ENCODE results near the gene STYX. TPM values are rescaled to one million over a fixed set of nuclear protein-coding genes. Genes with fewer than 3 reads are reported as not detected.

STYX gene
- total RNA-seq, 3 donors from 2014 or later: 8.1 to 14.4 (median 9.5) TPM

DNA sequence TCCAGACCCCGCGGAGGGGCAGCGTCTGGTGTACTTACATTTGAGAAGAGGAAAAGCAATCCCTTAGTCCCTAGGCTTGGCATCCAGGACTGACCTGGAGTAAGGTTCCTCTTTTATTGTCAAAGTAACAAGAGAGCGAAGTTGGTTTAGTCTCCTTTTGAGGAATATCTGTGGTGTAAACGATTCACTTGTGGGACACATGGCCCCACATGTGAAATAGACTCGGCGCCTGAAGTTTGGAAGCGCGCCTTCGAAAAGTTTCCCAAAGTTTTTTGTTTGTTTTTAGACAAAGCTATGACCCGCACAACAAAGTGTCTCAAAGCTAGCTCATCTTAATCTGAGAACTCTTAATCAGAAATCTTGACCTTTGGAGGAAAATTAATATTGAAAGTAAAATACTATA lies 744 bp downstream of the STYX start:
- Histone ChIP-seq H3K9me3 (no peaks in the 10 kb centered on the region), H3K36me3 (ENCODE audit: low read depth) (no peaks in the 10 kb centered on the region), H3K4me3 (peak overlapping the region; percentile 95), H3K4me1 (ENCODE audit: low read depth) (no peaks in the 10 kb centered on the region)
- no peak for ATAC-seq
- peak in 1 of 3 donors; percentile 35 for DNase-seq
- intact Hi-C loops (cut with DNase I, micrococcal nuclease): no loop called here
- TF ChIP-seq, protein P1, sequence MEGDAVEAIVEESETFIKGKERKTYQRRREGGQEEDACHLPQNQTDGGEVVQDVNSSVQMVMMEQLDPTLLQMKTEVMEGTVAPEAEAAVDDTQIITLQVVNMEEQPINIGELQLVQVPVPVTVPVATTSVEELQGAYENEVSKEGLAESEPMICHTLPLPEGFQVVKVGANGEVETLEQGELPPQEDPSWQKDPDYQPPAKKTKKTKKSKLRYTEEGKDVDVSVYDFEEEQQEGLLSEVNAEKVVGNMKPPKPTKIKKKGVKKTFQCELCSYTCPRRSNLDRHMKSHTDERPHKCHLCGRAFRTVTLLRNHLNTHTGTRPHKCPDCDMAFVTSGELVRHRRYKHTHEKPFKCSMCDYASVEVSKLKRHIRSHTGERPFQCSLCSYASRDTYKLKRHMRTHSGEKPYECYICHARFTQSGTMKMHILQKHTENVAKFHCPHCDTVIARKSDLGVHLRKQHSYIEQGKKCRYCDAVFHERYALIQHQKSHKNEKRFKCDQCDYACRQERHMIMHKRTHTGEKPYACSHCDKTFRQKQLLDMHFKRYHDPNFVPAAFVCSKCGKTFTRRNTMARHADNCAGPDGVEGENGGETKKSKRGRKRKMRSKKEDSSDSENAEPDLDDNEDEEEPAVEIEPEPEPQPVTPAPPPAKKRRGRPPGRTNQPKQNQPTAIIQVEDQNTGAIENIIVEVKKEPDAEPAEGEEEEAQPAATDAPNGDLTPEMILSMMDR (IDR thresholded peaks at IDR 0.05): no peak

DNA sequence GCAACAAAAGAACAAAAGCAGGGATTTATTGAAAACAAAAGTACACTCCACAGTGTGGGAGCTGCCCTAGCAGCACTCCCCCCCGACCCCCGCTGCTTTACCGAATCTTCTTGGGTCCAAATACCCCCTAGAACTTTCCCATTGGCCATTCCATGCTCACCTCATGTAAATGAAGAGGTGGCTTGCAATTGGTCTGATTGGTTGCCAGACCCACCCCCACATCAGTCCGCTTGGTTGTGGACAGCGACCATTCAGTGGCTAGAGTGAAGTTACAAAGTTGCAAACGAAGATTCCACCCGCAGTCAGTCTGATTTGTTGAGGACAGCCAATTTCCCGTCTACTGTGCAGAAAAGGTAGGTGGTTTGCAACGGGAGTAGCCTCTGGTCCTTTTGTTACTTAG lies 3.9 kb downstream of the STYX start:
- H3K4me3 ChIP-seq: no peak overlapping the region
- intact Hi-C loops (cut with DNase I, micrococcal nuclease): no loop called here
- DNase-seq (no peak), ATAC-seq (no peak)
- no peaks in the 10 kb centered on the region for H3K36me3 ChIP-seq (ENCODE audit: low read depth)
- H3K9me3 ChIP-seq: no peaks in the 10 kb centered on the region
- H3K4me1 ChIP-seq (ENCODE audit: low read depth): peaks cover 3% of the 10 kb centered on the region
- TF ChIP-seq, protein P1 (IDR thresholded peaks at IDR 0.05): no peak

DNA sequence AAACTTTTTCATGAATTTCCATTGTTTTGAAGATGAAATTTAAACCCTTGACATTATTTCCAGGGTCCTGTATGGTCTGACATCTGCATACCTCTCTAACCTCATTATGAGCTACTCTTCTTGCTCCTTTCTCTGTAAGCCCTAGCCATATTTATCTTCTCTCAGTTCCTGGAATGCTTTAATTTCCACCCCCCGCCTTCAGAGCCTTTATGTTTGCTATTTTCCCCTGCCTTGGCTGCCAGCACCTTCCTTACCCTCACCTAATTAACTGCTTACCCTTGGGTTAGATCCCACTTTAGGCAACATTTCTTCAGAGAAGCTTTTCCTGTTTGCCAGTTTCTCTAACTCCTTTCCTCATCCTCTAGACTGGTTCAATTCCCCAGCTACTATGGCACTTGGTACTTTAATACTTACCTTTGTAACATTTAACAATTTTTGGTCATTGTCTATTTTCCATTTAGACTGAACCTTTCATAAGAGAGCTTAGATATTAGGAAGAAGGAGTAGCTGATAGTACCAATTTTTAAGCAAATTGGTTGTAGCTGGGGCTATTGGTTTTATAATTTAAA lies 6.0 kb downstream of the STYX start:
- Histone ChIP-seq H3K36me3 (ENCODE audit: low read depth) (no peaks in the 10 kb centered on the region), H3K9me3 (no peaks in the 10 kb centered on the region), H3K4me1 (ENCODE audit: low read depth) (peaks cover 3% of the 10 kb centered on the region), H3K4me3 (no peak overlapping the region)
- ATAC-seq (no peak), DNase-seq (no peak)
- intact Hi-C loops (cut with DNase I, micrococcal nuclease): no loop called here
- TF ChIP-seq, protein P1 (IDR thresholded peaks at IDR 0.05): no peak

DNA sequence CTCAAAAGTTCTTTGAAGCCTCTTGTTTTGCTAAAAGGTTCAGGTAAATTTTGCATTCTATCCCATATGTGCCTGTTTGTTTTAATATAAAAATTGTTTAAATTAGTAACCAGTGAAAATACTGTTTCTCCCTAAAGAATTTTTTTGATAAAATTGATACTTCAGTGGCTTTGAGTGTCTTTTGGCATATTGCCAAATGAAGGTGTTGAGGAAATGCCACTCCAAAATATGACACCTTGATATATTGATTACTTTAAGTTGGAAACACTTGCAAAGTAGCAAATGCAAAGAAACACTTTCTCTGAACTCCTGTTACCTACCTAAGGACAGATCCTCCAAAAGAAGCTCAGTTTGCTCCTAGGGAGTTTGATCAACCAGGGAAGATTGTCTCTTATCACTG lies 8.4 kb downstream of the STYX start:
- TF ChIP-seq, protein P1 (IDR thresholded peaks at IDR 0.05): no peak
- no peak for ATAC-seq
- intact Hi-C loops (cut with DNase I, micrococcal nuclease): no loop called here
- no peaks in the 10 kb centered on the region for H3K36me3 ChIP-seq (ENCODE audit: low read depth)
- H3K4me3 ChIP-seq: no peak overlapping the region
- H3K4me1 ChIP-seq (ENCODE audit: low read depth): peaks cover 3% of the 10 kb centered on the region
- H3K9me3 ChIP-seq: no peaks in the 10 kb centered on the region
- no peak for DNase-seq

DNA sequence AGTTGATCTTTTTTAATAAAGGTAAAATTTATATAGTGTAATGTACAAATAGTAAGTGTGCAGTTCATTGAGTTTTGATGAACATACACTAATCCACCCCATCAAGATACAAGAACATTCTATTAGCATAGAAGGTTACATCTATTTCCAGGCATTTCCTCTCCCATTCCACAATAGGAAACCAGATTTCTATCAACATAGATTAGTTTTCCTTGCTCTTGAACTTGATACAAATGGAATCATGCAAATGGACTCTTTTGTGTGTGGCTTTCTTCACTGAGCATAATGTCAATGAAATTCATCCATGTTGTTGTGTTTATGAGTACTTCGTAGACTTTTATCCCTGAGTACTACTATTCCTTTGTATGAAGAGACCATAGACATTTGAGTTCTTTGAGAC lies 10.8 kb downstream of the STYX start:
- TF ChIP-seq, protein P1 (IDR thresholded peaks at IDR 0.05): no peak
- Histone ChIP-seq H3K4me3 (no peak overlapping the region), H3K4me1 (ENCODE audit: low read depth) (peaks cover 3% of the 10 kb centered on the region), H3K9me3 (no peaks in the 10 kb centered on the region), H3K36me3 (ENCODE audit: low read depth) (no peaks in the 10 kb centered on the region)
- intact Hi-C loops (cut with DNase I, micrococcal nuclease): no loop called here
- ATAC-seq (no peak), DNase-seq (no peak)

DNA sequence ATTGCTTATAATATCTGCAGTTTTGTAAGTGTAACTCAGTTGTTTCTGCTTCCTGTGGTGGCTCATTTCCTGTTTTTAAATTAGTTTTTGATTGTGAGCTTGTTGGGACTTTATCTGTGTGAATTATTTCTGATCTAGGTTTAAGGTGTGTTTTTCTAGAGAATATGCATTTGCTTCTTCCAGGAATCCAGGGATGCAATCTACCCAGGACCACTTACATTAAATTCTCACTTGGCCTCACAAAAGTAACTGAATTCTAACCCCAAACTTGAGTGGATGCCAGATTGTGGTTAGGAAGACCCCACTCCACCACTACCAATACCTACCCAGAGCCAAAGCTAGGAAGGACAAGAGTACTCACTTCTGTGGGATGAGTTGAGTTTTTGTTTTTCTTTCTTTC lies 11.9 kb downstream of the STYX start:
- Histone ChIP-seq H3K4me3 (no peak overlapping the region), H3K9me3 (no peaks in the 10 kb centered on the region), H3K4me1 (ENCODE audit: low read depth) (peaks cover 3% of the 10 kb centered on the region), H3K36me3 (ENCODE audit: low read depth) (no peaks in the 10 kb centered on the region)
- no peak for DNase-seq
- intact Hi-C loops (cut with DNase I, micrococcal nuclease): no loop called here
- TF ChIP-seq, protein P1 (IDR thresholded peaks at IDR 0.05): no peak
- peak; percentile 38 for ATAC-seq
